Muscle of back (tissue), 11 donors: ENCODE results near the gene SMARCAD1. TPM values are rescaled to one million over a fixed set of nuclear protein-coding genes. Genes with fewer than 3 reads are reported as not detected.
A peak's percentile ranks its signal among the peaks of the same experiment; 100 is the strongest.

Experiments used
- DNase-seq, 3 donors: peaks; one replicate each; pipeline versions ENCODE4 v3.0.0 to v3.0.0-alpha.2; 2013
- polyA plus RNA-seq, 10 donors: library from polyadenylated mRNA; unstranded; fragments of 120-200 nt; gene quantifications; one replicate each; pipeline ENCODE4 v1.2.1, GENCODE V29; 2013; ENCODE audit not compliant: insufficient read length in 10 of 10

SMARCAD1 gene
- polyA plus RNA-seq, 10 donors: 23.5 to 42.1 (median 35.7) TPM

GRCh38 chr4:94228493-94229216 lies 21.0 kb downstream of the SMARCAD1 start:
- no peak for DNase-seq

DNA sequence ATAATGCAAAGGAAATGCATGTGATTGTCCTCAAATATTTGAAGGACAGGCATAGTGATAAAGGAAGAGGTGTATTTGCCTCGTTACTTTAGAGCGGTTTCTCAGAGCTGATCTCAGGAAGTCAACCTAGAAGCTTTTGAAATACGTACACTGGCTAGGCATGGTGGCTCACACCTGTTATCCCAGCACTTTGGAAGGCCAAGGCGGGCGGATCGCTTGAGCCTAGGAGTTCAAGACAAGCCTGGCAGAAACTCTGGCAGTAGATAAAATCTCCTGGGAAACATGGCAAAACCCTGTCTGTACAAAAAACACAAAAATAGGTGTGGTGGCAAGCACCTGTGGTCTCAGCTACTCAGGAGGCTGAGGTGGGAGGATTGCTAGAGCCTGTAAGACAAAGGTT lies 24.9 kb downstream of the SMARCAD1 start:
- no peak for DNase-seq

GRCh38 chr4:94235825-94236224 lies 28.2 kb downstream of the SMARCAD1 start:
- DNase-seq: no peak

GRCh38 chr4:94237271-94237670 lies 29.6 kb downstream of the SMARCAD1 start:
- DNase-seq: no peak

- no peak for DNase-seq
Observed at GRCh38 chr4:94238160-94238559, 30.5 kb downstream of the SMARCAD1 start.

DNA sequence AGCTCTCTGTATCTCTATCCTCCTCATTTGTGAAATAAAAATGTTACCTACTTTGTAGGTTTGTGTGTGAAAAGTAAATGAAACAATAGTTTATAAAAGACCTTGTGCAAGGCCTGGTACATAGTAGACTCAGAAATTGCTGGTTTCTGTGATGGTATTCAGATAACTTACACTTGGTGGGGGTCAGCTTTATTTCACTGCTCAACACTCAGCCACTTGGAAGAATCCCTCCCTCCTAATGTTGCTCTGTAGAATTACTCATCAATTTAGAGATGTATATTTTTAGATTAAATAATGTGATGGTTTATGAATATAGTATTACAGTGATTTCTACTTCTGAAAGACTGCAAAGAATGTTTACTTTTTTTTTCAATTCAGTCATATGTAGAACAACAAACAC lies 32.7 kb downstream of the SMARCAD1 start:
- no peak for DNase-seq

DNA sequence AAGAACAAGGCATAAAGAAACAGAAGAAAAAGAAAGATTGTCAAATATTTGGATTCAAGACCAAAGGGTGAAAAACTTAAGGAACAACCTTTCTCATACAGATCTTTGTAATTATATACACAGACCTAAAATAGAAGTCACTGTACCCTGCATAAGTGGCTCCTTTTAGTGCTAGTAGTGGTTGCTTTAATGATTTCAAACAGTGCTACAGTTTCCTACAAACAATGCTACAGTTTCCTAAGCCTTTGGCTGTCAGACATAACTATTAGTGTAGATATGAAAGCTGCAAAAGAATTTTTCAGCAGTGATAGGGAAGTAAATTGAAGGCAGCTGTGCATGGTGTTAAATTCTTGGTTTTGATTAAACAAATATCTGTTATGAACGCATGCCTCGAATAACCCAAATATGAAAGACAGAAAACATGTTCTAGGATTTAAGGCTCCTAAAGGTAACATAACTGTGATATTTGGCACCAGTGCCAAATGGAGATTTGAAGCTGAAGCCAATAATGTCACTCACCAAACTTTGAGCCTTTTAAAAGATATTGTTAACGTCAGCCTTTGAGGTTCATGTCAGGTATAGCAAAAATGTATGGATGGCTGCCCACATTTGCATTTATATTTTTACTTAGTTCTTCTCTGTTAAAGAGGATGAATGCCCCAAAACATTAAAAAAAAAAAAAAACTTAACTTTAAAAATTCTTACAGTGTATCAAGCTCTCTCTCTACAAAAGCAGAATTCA lies 36.6 kb downstream of the SMARCAD1 start:
- no peak for DNase-seq

- no peak for DNase-seq
Observed at GRCh38 chr4:94244829-94245185, 37.1 kb downstream of the SMARCAD1 start.

- no peak for DNase-seq
Observed at GRCh38 chr4:94251094-94251493, 43.4 kb downstream of the SMARCAD1 start.

DNA sequence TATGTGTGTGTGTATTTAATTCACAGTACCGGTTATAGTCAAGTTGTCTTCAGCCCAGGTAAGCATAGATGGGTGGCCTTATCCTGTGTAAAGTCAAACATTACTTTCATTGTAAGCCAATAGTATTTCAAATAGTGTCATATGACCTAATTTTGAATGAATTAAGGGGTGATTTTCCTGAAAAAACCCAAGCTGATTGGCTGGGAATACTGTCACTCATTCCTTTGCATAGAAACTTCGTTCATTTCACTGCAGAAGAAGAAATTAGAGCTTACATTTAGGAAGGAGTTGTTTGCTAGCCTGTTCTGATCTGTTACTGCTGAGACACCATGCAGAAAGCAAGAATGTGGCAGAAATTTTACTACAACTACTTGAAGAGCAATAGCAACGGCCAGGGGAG lies 45.4 kb downstream of the SMARCAD1 start:
- DNase-seq: no peak

GRCh38 chr4:94256144-94256783 lies 48.6 kb downstream of the SMARCAD1 start:
- DNase-seq: no peak

- DNase-seq: no peak
Observed at GRCh38 chr4:94256828-94257227, 49.2 kb downstream of the SMARCAD1 start.

- DNase-seq: no peak
Observed at GRCh38 chr4:94262163-94263016, 54.7 kb downstream of the SMARCAD1 start.

GRCh38 chr4:94267037-94267436 lies 59.4 kb downstream of the SMARCAD1 start:
- no peak for DNase-seq

DNA sequence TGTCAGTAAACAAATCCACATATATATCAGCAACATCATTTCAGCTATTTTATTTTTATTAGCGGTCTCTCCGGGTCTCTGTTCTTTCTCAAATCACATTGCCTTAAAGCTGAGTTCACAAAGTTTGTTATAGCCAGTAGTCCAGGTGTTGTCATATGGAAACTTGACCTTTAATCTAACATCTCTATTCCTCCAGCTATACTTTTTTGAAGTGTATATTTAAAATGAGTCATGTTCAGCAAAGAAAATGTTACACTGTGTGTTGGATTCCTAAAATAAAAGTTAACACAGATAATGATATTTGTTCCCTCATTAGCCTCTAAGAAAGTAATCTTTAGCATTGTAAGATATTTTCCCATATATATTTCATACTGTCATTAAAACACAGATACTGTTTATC lies 63.6 kb downstream of the SMARCAD1 start:
- DNase-seq: no peak

GRCh38 chr4:94274912-94275311 lies 67.2 kb downstream of the SMARCAD1 start:
- peak in 1 of 3 donors; percentile 12 for DNase-seq

- DNase-seq: no peak
Observed at GRCh38 chr4:94276204-94276603, 68.5 kb downstream of the SMARCAD1 start.

- no peak for DNase-seq
Observed at GRCh38 chr4:94277534-94277933, 69.9 kb downstream of the SMARCAD1 start.

DNA sequence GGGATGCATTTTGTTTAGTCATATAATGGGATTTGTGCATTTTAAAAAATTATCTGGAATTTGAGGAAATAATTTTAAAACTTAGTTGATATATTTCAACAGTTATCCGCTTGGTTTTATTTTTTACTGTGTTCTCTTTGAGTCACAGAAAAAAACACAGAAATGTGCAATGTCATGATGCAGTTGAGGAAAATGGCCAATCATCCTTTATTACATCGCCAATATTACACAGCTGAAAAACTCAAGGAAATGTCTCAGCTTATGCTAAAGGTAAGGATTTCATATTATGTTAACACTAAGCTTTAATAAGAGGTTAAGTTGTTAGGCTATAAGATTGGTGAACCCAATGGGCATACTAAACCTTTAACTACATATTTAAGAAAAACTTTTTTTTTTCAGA lies 71.1 kb downstream of the SMARCAD1 start:
- no peak for DNase-seq

- DNase-seq: no peak
Observed at GRCh38 chr4:94284889-94285288, 77.2 kb downstream of the SMARCAD1 start.

GRCh38 chr4:94285666-94286065 lies 78.0 kb downstream of the SMARCAD1 start:
- DNase-seq: peak in 1 of 3 donors; percentile 7

- no peak for DNase-seq
Observed at GRCh38 chr4:94290245-94290644, 82.6 kb downstream of the SMARCAD1 start.
